PFSK-1 (cell line): ENCODE measurements around the gene GALNT18.

Experiments used
- FOXP2 ChIP-seq: optimal IDR thresholded peaks from 2 replicates; pipeline ENCODE3; 2011; ENCODE audit warnings: borderline replicate concordance, control low read depth, inconsistent platforms; ENCODE audit not compliant: insufficient read depth; ENCODE audit errors: extremely low read length, extremely low read depth
- POLR2AphosphoS5 ChIP-seq: IDR thresholded peaks from 2 replicates; pipeline ENCODE4 v1.6.1; 2012; ENCODE audit warnings: low read depth, mild to moderate bottlenecking, control low read depth, low read length, moderate library complexity
- SIN3A ChIP-seq: IDR thresholded peaks from 2 replicates; pipeline ENCODE4 v1.6.1; 2012; ENCODE audit warnings: mild to moderate bottlenecking, low read length, moderate library complexity, borderline replicate concordance; ENCODE audit not compliant: insufficient read depth
- TAF1 ChIP-seq: IDR thresholded peaks from 2 replicates; pipeline ENCODE4 v1.6.1; 2012; ENCODE audit warnings: low read length, control low read depth, borderline replicate concordance; ENCODE audit not compliant: insufficient read depth
- TF ChIP-seq, protein P1 (sequence below), 2 experiments: IDR thresholded peaks; 2 replicates each; pipeline versions ENCODE4 v1.6.1 to v1.8.0; 2011 to 2012; ENCODE audit warnings: low read depth in 2 of 2, low read length in 2 of 2, control low read depth in 1 of 2, inconsistent platforms in 1 of 2, mild to moderate bottlenecking in 1 of 2, moderate library complexity in 1 of 2; ENCODE audit not compliant: insufficient read depth in 1 of 2

Gene GALNT18

DNA sequence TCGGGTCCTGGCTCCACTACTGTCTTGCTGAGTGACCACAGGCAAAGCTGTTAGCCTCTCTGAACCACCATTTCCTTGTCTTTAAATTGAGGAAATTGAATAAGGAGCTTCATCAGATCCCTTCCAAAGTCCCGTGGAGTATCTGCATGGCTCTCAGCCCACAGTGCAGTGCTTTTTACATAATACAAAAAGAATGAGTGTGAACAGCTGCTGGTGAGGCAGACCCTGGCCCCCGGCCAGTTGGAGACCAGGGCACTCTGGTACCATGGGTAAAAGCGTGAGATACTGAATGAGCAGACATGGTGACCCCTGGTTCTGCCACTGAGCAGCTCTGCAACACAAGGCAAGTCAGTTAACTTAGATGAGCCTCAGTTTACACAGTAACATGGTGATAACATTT is 86.8 kb downstream of the GALNT18 start:
- TF ChIP-seq FOXP2: no peak
- TF ChIP-seq, protein P1, sequence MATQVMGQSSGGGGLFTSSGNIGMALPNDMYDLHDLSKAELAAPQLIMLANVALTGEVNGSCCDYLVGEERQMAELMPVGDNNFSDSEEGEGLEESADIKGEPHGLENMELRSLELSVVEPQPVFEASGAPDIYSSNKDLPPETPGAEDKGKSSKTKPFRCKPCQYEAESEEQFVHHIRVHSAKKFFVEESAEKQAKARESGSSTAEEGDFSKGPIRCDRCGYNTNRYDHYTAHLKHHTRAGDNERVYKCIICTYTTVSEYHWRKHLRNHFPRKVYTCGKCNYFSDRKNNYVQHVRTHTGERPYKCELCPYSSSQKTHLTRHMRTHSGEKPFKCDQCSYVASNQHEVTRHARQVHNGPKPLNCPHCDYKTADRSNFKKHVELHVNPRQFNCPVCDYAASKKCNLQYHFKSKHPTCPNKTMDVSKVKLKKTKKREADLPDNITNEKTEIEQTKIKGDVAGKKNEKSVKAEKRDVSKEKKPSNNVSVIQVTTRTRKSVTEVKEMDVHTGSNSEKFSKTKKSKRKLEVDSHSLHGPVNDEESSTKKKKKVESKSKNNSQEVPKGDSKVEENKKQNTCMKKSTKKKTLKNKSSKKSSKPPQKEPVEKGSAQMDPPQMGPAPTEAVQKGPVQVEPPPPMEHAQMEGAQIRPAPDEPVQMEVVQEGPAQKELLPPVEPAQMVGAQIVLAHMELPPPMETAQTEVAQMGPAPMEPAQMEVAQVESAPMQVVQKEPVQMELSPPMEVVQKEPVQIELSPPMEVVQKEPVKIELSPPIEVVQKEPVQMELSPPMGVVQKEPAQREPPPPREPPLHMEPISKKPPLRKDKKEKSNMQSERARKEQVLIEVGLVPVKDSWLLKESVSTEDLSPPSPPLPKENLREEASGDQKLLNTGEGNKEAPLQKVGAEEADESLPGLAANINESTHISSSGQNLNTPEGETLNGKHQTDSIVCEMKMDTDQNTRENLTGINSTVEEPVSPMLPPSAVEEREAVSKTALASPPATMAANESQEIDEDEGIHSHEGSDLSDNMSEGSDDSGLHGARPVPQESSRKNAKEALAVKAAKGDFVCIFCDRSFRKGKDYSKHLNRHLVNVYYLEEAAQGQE (IDR thresholded peaks at IDR 0.05; ENCODE audit: insufficient read depth in 1 of 2, low read depth in 2 of 2, low read length in 2 of 2): no peak
- TF ChIP-seq POLR2AphosphoS5: no peak
- no peak for TF ChIP-seq SIN3A
- no peak for TF ChIP-seq TAF1

GRCh38 chr11:11533751-11534150 is 88.1 kb downstream of the GALNT18 start:
- TF ChIP-seq FOXP2: no peak

DNA sequence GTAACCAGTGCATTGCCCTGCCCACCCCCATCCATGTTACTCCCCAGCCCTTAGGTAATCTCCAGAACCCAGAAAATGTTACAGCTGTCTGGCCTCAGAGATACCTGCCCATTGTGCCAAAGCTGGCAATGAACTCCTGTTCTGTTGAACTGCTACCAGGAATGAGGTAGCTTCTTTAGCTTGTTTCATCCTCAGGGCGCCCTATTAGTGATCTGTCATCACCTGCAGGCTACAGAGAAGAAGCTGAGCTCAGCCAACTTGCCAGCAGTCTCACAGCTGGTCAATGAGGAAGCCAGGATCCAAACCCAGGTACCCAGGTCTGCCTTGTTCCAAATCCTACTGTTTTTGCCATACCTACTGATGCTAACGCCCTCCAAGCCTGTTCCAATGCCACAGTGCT is 88.7 kb downstream of the GALNT18 start:
- TF ChIP-seq FOXP2: no peak
- TF ChIP-seq SIN3A: no peak
- TF ChIP-seq, protein P1 (IDR thresholded peaks at IDR 0.05; ENCODE audit: insufficient read depth in 1 of 2, low read depth in 2 of 2, low read length in 2 of 2): no peak
- TF ChIP-seq TAF1: no peak
- TF ChIP-seq POLR2AphosphoS5: no peak

GRCh38 chr11:11532574-11532973 is 89.2 kb downstream of the GALNT18 start:
- TF ChIP-seq, protein P1 (IDR thresholded peaks at IDR 0.05; ENCODE audit: insufficient read depth in 1 of 2, low read depth in 2 of 2, low read length in 2 of 2): no peak
- TF ChIP-seq SIN3A: no peak
- TF ChIP-seq FOXP2: no peak
- no peak for TF ChIP-seq TAF1
- no peak for TF ChIP-seq POLR2AphosphoS5

GRCh38 chr11:11531131-11531908 is 90.5 kb downstream of the GALNT18 start:
- TF ChIP-seq FOXP2 (no peak), SIN3A (no peak), POLR2AphosphoS5 (no peak), TAF1 (no peak)
- TF ChIP-seq, protein P1 (IDR thresholded peaks at IDR 0.05; ENCODE audit: insufficient read depth in 1 of 2, low read depth in 2 of 2, low read length in 2 of 2): no peak
